Measurements from ENCODE around the gene TBC1D2B. TPM values are rescaled to one million over a fixed set of nuclear protein-coding genes. Genes with fewer than 3 reads are reported as not detected.
A peak's percentile ranks its signal among the peaks of the same experiment; 100 is the strongest.

The TBC1D2B gene
- total RNA-seq, 1 experiment from 2014 or later = 9.9 TPM

DNA sequence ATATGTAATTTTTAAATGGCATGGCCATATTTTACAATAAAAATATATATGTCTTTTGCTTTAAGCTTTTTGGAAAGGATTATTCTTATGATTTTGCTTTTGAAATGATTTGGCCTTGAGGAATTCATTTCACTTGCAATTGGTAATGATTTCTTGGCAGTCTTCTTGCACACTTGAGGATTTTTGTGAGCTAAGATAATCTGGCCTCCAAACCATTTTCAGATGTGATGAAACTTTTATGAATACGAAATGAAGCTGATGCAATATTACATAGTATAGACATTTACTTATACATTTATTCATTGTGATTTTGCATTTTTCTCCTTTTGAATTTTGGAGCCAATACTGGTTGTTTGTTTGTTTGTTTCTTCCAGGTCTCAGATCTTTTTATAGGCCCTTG lies 8.4 kb upstream of the TBC1D2B start:
- Histone ChIP-seq H3K27me3 (ENCODE audit: control insufficient read depth, insufficient read depth, low read length) (peaks cover 1% of the 10 kb centered on the region; the same call in 1 of the 2 replicates), H3K36me3 (replicated peaks; ENCODE audit: control insufficient read depth, insufficient read depth, low read length) (no peaks in the 10 kb centered on the region), H3K4me3 (ENCODE audit: insufficient read depth, low read depth, low read length) (no peak overlapping the region)
- DNase-seq = no peak

DNA sequence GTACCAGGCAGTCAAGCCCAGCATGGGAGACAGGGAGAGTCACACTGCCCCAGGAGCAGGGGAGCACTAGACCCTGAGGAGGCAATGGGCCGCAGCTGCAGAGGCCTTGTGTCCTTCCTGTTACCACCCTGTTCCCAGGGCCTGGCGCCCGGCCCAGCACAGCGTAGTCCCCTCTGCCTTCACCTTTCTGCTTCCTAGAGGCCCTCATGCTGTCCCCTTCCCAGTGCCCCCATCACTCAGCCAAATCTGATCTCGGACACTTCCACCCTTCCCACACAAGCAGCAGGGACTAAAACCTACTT lies 6.9 kb upstream of the TBC1D2B start:
- no peak overlapping the region for H3K4me3 ChIP-seq (ENCODE audit: insufficient read depth, low read depth, low read length)
- DNase-seq = no peak
- H3K36me3 ChIP-seq (replicated peaks; ENCODE audit: control insufficient read depth, insufficient read depth, low read length) = no peaks in the 10 kb centered on the region
- peaks cover 1% of the 10 kb centered on the region; the same call in 1 of the 2 replicates for H3K27me3 ChIP-seq (ENCODE audit: control insufficient read depth, insufficient read depth, low read length)

DNA sequence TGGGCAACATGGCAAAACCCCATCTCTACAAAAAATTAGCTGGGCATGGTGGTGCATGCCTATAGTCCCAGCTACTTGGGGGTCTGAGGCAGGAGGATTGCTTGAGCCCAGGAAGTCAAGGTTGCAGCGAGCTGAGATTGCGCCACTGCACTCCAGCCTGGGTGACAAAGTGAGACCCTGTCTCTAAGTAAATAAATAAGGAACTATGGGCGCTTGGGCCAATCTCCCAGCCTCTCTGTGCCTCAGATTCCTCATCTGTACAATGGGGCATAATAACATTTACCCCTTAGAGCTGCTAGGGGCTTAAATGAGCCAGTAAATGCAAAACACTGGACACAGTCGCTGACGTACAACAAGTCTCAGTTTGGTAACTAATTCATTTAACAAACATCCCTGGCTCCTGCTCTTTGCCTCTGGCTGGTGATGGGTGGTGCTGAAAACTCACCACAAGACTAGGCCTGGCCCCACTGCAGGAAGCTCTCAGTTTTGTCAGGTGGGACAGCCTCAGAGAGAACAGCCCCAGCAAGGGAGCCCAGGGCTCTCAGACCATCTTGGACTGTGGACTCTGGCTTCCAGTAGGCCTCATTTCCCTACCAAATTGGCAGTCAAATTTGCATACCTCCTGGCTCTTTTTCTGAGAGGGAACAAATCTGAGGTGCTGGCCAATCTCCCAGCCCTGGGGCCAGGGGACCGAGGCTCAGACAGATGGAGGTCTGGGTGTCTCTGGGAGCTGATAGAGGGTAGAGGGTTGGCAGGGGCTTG lies 6.4 kb upstream of the TBC1D2B start:
- no peak overlapping the region for H3K4me3 ChIP-seq (ENCODE audit: insufficient read depth, low read depth, low read length)
- no peaks in the 10 kb centered on the region for H3K36me3 ChIP-seq (replicated peaks; ENCODE audit: control insufficient read depth, insufficient read depth, low read length)
- DNase-seq = peak; percentile 39
- peaks cover 1% of the 10 kb centered on the region; the same call in 1 of the 2 replicates for H3K27me3 ChIP-seq (ENCODE audit: control insufficient read depth, insufficient read depth, low read length)

DNA sequence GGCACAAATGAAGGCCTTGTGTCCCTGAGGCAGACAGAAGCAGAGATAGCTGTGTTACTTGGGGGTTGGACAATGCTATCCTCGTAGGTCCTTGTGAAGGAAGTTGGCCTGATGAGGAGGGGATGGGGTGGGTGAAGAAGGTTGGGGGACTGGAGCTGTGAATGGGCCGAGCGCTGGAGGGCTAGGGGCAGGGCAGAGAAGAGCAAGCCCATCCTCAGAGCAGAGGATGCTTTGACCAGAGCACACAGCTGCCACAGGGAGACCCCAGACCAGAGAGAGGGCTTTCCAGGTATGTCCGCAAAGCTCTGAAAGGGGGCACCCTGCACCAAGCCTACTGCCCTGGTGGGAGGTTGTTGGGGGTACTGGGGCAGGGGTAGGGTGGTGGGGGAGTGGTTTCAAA lies 5.7 kb upstream of the TBC1D2B start:
- no peak for DNase-seq
- Histone ChIP-seq H3K36me3 (replicated peaks; ENCODE audit: control insufficient read depth, insufficient read depth, low read length) (no peaks in the 10 kb centered on the region), H3K4me3 (ENCODE audit: insufficient read depth, low read depth, low read length) (no peak overlapping the region), H3K27me3 (ENCODE audit: control insufficient read depth, insufficient read depth, low read length) (peaks cover 1% of the 10 kb centered on the region; the same call in 1 of the 2 replicates)

DNA sequence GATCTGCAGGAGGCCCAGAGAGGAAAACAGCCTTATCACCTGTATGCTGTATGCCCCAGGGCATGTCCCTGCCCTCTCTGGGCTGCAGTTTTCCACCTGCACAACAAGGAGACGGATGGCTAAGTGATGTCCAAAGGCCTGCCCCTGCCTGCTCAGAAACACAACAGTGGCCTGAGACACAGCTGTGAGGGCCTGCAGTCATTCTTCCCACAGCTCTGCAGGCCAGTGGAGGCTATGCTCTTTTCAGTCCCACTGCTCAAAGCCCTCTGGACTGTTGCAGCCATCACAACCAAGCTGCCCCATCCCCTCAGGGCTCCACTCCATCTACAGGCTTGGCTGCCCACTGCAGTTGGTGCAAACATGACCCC lies 5.2 kb upstream of the TBC1D2B start:
- no peaks in the 10 kb centered on the region for H3K36me3 ChIP-seq (replicated peaks; ENCODE audit: control insufficient read depth, insufficient read depth, low read length)
- no peak overlapping the region for H3K4me3 ChIP-seq (ENCODE audit: insufficient read depth, low read depth, low read length)
- no peak for DNase-seq
- peaks cover 1% of the 10 kb centered on the region; the same call in 1 of the 2 replicates for H3K27me3 ChIP-seq (ENCODE audit: control insufficient read depth, insufficient read depth, low read length)

DNA sequence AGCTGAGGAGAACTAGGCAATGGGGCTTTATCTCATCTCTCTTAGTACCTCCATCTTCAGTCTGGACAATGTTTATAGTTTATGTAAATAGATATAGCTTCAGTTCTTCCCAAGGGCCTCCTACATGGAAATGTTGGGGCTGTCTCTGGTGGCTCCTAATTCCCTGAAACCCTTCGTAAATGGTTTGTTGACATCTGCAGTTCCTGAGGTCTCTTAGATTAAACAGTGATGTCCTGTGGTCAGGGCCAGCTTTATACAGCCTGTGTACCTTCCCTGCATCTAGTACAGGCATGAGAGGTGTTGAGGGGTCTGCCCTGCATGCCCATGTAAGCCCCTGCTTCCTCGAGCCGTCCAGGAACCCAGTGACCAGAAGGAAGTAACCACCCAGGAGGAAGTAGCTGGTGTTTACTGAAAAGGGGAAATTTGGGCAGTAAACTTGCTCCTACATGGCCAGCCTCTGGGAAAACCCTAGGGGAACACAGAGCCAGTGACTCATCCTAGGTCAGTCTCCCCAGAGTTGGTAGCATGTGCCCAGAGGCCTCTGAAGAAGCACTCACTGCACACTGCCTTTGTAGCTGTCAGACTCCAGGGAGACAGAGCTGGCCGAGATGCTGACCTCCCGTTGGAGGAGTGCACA lies 4.7 kb upstream of the TBC1D2B start:
- Histone ChIP-seq H3K27me3 (ENCODE audit: control insufficient read depth, insufficient read depth, low read length) (peaks cover 1% of the 10 kb centered on the region; the same call in 1 of the 2 replicates), H3K4me3 (ENCODE audit: insufficient read depth, low read depth, low read length) (no peak overlapping the region), H3K36me3 (replicated peaks; ENCODE audit: control insufficient read depth, insufficient read depth, low read length) (no peaks in the 10 kb centered on the region)
- DNase-seq = no peak

DNA sequence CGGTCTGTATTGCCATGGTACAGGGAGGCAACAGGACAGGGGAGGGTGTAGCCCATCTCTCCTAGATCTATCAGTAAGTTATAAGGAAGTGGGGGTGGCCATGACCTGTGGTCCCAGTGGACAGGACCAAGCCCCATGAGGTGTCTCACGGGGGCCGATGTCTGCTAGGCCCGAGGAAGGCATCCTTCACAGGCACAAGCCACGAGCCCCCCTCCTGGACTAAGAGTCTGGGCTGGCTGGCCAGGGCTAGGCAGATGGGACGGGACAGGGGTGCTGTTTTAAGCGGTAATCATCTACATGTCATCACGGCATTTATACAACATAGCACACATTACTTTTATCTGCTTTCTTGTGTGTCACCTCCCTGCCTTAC lies 2.6 kb upstream of the TBC1D2B start:
- DNase-seq = no peak
- Histone ChIP-seq H3K27me3 (ENCODE audit: control insufficient read depth, insufficient read depth, low read length) (peaks cover 1% of the 10 kb centered on the region; the same call in 1 of the 2 replicates), H3K36me3 (replicated peaks; ENCODE audit: control insufficient read depth, insufficient read depth, low read length) (no peaks in the 10 kb centered on the region), H3K4me3 (ENCODE audit: insufficient read depth, low read depth, low read length) (no peak overlapping the region)

DNA sequence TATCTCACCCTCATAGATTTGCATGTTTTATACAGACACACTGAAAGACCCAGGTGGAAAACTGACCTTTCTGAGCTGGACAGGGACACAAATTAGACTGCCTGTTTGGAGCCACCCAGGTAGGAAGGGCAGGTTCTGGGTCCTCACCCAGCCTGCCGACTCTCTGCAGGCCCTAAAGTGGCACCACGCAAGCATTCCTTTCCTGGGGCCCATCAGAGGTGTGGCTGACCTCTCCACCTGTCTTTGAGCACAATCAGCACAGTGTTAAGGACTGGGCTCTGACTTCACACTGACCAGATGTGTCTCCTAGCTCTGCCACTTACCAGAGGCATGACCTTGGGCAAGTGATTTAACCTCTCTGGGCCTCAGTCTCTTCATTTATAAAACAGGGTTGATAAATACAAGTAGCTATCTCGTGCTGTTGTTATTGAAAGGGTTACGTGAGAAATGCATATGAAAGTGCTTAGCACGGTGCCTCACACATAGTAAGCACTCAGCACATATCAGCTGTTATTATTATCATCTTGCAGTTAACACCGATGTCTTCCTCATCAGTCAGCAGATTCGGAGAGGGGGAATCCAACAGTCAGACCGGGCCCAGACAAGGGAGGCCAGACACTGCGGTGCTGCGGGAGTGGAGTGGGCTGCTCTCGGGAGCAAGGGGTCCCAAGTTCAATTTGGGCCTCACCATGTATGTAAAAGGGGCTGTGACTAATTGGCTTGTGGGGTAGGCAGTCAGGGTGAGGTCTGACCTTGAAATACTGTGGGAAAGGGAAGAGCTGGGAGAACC lies 2.0 kb upstream of the TBC1D2B start:
- Histone ChIP-seq H3K36me3 (replicated peaks; ENCODE audit: control insufficient read depth, insufficient read depth, low read length) (no peaks in the 10 kb centered on the region), H3K27me3 (ENCODE audit: control insufficient read depth, insufficient read depth, low read length) (peaks cover 1% of the 10 kb centered on the region; the same call in 1 of the 2 replicates), H3K4me3 (ENCODE audit: insufficient read depth, low read depth, low read length) (no peak overlapping the region)
- no peak for DNase-seq

DNA sequence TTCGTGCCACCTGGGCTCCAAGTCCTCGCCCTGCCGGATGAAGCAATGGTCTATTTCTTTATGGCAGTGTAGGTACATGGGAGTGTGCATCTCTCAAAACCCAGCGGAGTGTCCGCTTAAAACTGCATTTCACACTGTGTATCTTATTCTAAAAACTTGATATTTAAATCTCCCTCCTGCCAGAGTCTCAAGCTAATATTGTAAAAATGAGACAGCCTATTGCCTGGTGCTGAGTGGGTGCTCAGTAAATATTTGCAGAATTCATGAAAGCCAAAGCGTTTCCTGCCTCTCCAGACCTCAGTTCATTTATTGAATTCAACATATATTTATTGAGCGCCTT lies 330 bp upstream of the TBC1D2B start:
- no peak for DNase-seq
- peaks cover 1% of the 10 kb centered on the region; the same call in 1 of the 2 replicates for H3K27me3 ChIP-seq (ENCODE audit: control insufficient read depth, insufficient read depth, low read length)
- peak overlapping the region; percentile 40 for H3K4me3 ChIP-seq (ENCODE audit: insufficient read depth, low read depth, low read length)
- no peaks in the 10 kb centered on the region for H3K36me3 ChIP-seq (replicated peaks; ENCODE audit: control insufficient read depth, insufficient read depth, low read length)

DNA sequence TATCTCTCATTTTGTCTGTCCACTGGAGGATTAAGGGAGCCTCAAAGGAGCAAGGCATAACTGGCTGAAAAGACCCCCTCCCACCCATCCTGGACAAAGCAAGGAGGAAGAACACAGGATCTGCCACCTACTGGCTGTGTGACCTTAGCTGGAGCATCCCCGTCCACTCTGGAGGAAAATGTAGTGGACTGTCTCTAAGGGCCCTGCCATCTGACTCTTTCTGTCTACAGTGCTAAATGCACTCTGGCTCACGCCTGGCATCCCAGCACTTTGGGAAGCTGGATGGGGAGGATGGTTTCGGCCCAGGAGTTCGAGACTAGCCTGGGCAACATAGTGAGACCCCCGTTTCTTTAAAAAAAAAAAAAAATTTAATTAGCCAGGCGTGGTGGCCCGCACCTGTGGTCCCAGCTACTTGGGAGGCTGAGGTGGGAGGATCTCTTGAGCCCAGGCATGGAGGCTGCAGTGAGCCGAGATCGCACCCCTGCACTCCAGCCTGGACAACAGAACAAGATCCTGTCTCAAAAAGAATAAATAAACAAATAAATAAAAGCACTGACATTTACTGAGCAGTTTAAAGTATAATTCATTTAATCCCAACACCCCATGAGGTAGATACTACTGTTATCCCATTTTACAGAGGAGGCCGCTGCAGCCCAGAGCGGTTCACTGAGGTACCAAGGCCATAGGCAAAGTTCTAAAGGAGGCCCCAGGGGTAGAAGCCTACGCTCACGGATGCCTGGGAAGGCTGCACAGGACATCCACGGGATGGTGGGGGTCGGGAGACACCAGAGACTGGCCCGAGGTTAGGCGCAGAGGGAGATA lies 1.1 kb downstream of the TBC1D2B start:
- DNase-seq = no peak
- Histone ChIP-seq H3K27me3 (ENCODE audit: control insufficient read depth, insufficient read depth, low read length) (no peaks in the 10 kb centered on the region), H3K4me3 (ENCODE audit: insufficient read depth, low read depth, low read length) (peak overlapping the region; percentile 88), H3K36me3 (replicated peaks; ENCODE audit: control insufficient read depth, insufficient read depth, low read length) (no peaks in the 10 kb centered on the region)

DNA sequence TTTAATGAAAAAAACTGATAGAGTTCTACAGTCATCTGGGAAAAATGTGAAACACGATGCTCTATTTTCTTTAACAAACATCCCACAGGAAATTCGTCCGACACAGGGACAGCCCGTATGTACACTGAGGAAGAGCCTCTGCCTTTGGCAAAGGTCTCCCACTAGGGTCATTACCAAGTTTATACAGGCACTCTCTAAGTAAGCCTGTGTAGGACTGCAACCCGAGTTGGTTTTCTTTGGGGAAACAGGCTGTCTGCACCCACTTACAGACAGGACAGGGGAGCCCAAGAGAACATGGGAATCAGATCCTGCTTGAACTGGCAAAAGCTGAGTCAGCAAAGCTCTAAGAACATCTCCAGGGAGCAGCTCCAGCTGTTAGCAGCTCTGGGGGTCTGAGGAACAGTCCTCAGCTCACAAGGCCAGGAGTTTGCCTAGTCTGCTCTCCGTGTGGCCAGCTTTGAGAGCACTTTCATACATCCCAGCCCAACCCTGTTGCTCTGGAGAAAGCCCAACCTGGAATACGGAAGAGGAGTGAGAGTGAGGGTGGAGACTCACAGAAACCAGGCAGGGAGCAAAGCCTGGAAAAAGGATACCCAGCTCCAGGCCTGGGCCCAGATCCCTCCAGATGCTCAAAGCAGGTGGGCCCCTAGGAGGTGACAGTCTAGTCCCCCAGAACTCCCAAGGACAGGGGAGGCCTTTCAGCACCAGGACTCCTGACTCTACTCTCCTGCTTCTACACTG lies 1.9 kb downstream of the TBC1D2B start:
- peak; percentile 74 for DNase-seq
- Histone ChIP-seq H3K36me3 (replicated peaks; ENCODE audit: control insufficient read depth, insufficient read depth, low read length) (no peaks in the 10 kb centered on the region), H3K27me3 (ENCODE audit: control insufficient read depth, insufficient read depth, low read length) (no peaks in the 10 kb centered on the region), H3K4me3 (ENCODE audit: insufficient read depth, low read depth, low read length) (no peak overlapping the region)

DNA sequence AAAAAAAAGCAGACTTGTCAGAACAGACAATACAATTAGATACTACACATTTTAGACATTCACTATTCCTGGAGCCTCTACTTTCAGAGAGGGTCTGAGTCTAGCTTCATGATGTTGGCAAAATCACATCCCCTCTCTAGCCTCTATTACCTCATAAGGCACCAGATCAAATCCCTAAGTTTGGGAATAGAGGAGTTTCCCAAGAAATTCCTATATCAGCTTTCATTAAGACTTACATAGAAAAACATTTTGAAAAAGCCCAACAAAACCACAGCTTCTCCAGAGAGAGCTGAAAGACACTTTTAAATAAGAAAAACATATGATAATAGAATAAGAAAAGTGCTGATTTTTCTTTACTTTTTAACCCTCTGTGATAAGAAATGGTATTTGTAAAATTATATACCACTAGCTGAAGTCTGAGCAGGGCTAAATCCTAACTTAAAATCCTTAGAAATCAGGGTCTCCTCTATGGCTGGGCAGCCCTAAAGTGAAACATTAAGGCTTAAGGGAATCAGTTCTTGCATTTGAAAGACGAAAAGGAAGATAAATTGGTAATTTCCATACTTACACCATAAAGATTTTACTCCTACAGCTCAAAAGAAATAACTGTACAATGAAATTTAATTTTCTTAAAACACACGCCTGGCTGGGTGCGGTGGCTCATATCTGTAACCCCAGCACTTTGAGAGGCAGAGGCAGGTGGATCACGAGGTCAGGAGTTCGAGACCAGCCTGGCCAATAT lies 4.3 kb downstream of the TBC1D2B start:
- Histone ChIP-seq H3K36me3 (replicated peaks; ENCODE audit: control insufficient read depth, insufficient read depth, low read length) (no peaks in the 10 kb centered on the region), H3K27me3 (ENCODE audit: control insufficient read depth, insufficient read depth, low read length) (no peaks in the 10 kb centered on the region), H3K4me3 (ENCODE audit: insufficient read depth, low read depth, low read length) (no peak overlapping the region)
- no peak for DNase-seq

DNA sequence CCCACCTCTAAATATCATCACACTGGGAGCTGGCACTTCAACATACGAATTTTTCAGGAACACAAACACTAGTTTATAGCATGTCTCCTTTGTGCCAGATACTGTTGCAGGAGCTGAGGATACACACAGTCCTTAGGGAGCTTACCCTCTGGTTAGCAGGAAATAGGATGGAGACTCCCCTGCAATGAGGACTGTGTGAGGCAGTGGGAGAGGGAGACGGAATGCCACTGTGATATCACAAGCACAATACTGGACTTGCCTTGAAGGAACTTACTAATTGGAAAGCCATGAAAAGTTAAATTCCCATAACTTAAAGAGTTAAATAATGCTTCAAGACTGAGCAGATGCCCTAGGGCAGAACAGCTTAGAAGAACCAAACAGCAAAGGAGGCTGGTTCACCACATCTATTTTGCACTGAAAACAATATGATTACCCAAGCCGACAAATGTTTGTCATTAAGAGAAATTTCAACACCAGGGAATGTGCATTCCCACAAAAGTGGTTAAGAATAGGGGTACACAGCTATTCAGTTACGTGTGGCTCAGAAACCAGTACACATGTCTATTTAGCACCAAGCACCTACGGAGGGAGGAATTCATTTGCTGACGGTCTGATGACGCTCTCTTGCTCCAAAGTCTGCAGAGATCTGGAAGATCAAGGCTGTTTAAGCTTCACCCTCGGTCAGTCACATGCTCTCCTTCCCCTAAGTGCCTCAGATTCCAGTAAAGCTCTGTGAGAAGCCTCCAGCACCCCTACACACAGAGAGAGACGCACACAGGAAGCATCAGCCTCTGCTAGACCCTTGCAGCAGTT lies 5.2 kb downstream of the TBC1D2B start:
- no peak for DNase-seq
- Histone ChIP-seq H3K36me3 (replicated peaks; ENCODE audit: control insufficient read depth, insufficient read depth, low read length) (no peaks in the 10 kb centered on the region), H3K4me3 (ENCODE audit: insufficient read depth, low read depth, low read length) (no peak overlapping the region), H3K27me3 (ENCODE audit: control insufficient read depth, insufficient read depth, low read length) (no peaks in the 10 kb centered on the region)

Data from H7 (cell line).